IPS-18a (cell line): Measurements from ENCODE around the gene OR5AK2.

Experiments
- H3K27ac ChIP-seq: one replicate; pipeline ENCODE4 v1.5.1; 2013; ENCODE audit warnings: low read length
- H3K27me3 ChIP-seq: one replicate; pipeline ENCODE4 v1.6.1; 2013; ENCODE audit warnings: mild to moderate bottlenecking, low read length; ENCODE audit not compliant: control insufficient read depth, insufficient read depth
- H3K36me3 ChIP-seq: one replicate; pipeline ENCODE4 v1.6.1; 2013; ENCODE audit warnings: low read depth, low read length; ENCODE audit not compliant: control insufficient read depth
- H3K4me1 ChIP-seq: one replicate; pipeline ENCODE4 v1.6.1; 2013; ENCODE audit warnings: low read depth, low read length; ENCODE audit not compliant: control insufficient read depth
- H3K4me3 ChIP-seq: one replicate; pipeline ENCODE4 v1.5.1; 2013; ENCODE audit warnings: low read length
- H3K9ac ChIP-seq: one replicate; pipeline ENCODE4 v1.6.1; 2013; ENCODE audit warnings: mild to moderate bottlenecking, low read length, moderate library complexity
- H3K9me3 ChIP-seq: one replicate; pipeline ENCODE4 v1.6.1; 2013; ENCODE audit warnings: low read depth, low read length; ENCODE audit not compliant: control insufficient read depth

Gene OR5AK2

GRCh38 chr11:57008373-57008772 is 19.7 kb downstream of the OR5AK2 start:
- H3K9ac ChIP-seq: no peak overlapping the region
- no peaks in the 10 kb centered on the region for H3K9me3 ChIP-seq
- H3K4me3 ChIP-seq: no peak overlapping the region
- no peak overlapping the region for H3K27ac ChIP-seq
- H3K36me3 ChIP-seq: no peaks in the 10 kb centered on the region
- no peaks in the 10 kb centered on the region for H3K27me3 ChIP-seq
- no peaks in the 10 kb centered on the region for H3K4me1 ChIP-seq

- Histone ChIP-seq H3K36me3 (no peaks in the 10 kb centered on the region), H3K4me3 (no peak overlapping the region), H3K9me3 (no peaks in the 10 kb centered on the region), H3K27me3 (no peaks in the 10 kb centered on the region), H3K27ac (no peak overlapping the region), H3K9ac (no peak overlapping the region), H3K4me1 (no peaks in the 10 kb centered on the region)
These were observed 27.0 kb downstream of the OR5AK2 start for GRCh38 chr11:57015679-57016078.

- no peak overlapping the region for H3K4me3 ChIP-seq
- no peak overlapping the region for H3K27ac ChIP-seq
- H3K36me3 ChIP-seq: no peaks in the 10 kb centered on the region
- no peaks in the 10 kb centered on the region for H3K9me3 ChIP-seq
- no peaks in the 10 kb centered on the region for H3K4me1 ChIP-seq
- no peak overlapping the region for H3K9ac ChIP-seq
- H3K27me3 ChIP-seq: no peaks in the 10 kb centered on the region
These were observed 42.8 kb downstream of the OR5AK2 start for GRCh38 chr11:57031556-57031955.
